IPS-15b (cell line): Measurements from ENCODE around the gene MSL2.
"Not testable (repeated sequence)": the region's sequence is repeated elsewhere in the genome, so short reads cannot be mapped to it uniquely, and the experiment has no call there.

ENCODE experiments used
- H3K27me3 ChIP-seq: one replicate; pipeline ENCODE4 v1.6.1; 2013; ENCODE audit warnings: low read length; ENCODE audit not compliant: control insufficient read depth, insufficient read depth
- H3K36me3 ChIP-seq: one replicate; pipeline ENCODE4 v1.6.1; 2013; ENCODE audit warnings: low read length; ENCODE audit not compliant: control insufficient read depth, insufficient read depth
- H3K4me1 ChIP-seq: one replicate; pipeline ENCODE4 v1.6.1; 2013; ENCODE audit warnings: mild to moderate bottlenecking, low read length; ENCODE audit not compliant: control insufficient read depth, insufficient read depth
- H3K4me3 ChIP-seq: one replicate; pipeline ENCODE4 v1.5.1; 2013; ENCODE audit warnings: low read depth, low read length
- H3K9ac ChIP-seq: one replicate; pipeline ENCODE4 v1.6.1; 2013; ENCODE audit warnings: low read depth, mild to moderate bottlenecking, low read length
- H3K9me3 ChIP-seq: one replicate; pipeline ENCODE4 v1.6.1; 2013; ENCODE audit warnings: mild to moderate bottlenecking, low read length; ENCODE audit not compliant: control insufficient read depth, insufficient read depth

MSL2 gene

DNA sequence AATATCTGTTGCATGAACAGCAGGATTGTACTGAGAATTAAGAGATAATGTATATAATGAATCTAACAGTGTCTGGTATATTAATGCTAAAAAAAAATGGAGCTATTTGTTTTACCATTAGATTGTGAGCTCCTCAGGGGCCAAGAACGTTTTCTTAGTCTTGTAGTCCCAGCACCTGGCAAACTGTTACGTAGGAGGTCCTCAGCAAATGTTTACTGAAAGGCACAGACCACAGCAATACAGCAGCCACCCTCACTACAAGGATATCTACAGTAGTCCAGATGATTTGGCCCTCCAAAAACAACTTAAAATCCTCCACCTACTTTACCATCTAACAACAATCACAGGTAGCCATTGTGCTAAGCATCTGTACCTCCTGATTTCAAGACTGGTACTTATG lies 59.7 kb downstream of the MSL2 start:
- Histone ChIP-seq H3K36me3 (no peaks in the 10 kb centered on the region), H3K4me3 (no peak overlapping the region), H3K9me3 (no peaks in the 10 kb centered on the region), H3K4me1 (no peaks in the 10 kb centered on the region), H3K9ac (no peak overlapping the region), H3K27me3 (peaks cover 6% of the 10 kb centered on the region)

GRCh38 chr3:136135039-136135802 lies 60.9 kb downstream of the MSL2 start:
- Histone ChIP-seq H3K9me3 (no peaks in the 10 kb centered on the region), H3K9ac (no peak overlapping the region), H3K36me3 (no peaks in the 10 kb centered on the region), H3K27me3 (no peaks in the 10 kb centered on the region), H3K4me1 (no peaks in the 10 kb centered on the region), H3K4me3 (no peak overlapping the region)

GRCh38 chr3:136134091-136134490 lies 62.0 kb downstream of the MSL2 start:
- no peak overlapping the region for H3K9ac ChIP-seq
- H3K4me3 ChIP-seq: no peak overlapping the region
- no peaks in the 10 kb centered on the region for H3K4me1 ChIP-seq
- H3K9me3 ChIP-seq: no peaks in the 10 kb centered on the region
- H3K27me3 ChIP-seq: no peaks in the 10 kb centered on the region
- H3K36me3 ChIP-seq: no peaks in the 10 kb centered on the region

GRCh38 chr3:136131647-136132046 lies 64.5 kb downstream of the MSL2 start:
- H3K9ac ChIP-seq, H3K9me3 ChIP-seq, H3K27me3 ChIP-seq, H3K4me3 ChIP-seq, H3K4me1 ChIP-seq, H3K36me3 ChIP-seq: not testable (repeated sequence)

GRCh38 chr3:136122006-136122405 lies 74.1 kb downstream of the MSL2 start:
- Histone ChIP-seq H3K4me3 (no peak overlapping the region), H3K9ac (no peak overlapping the region), H3K36me3 (no peaks in the 10 kb centered on the region), H3K4me1 (no peaks in the 10 kb centered on the region), H3K9me3 (no peaks in the 10 kb centered on the region), H3K27me3 (no peaks in the 10 kb centered on the region)

DNA sequence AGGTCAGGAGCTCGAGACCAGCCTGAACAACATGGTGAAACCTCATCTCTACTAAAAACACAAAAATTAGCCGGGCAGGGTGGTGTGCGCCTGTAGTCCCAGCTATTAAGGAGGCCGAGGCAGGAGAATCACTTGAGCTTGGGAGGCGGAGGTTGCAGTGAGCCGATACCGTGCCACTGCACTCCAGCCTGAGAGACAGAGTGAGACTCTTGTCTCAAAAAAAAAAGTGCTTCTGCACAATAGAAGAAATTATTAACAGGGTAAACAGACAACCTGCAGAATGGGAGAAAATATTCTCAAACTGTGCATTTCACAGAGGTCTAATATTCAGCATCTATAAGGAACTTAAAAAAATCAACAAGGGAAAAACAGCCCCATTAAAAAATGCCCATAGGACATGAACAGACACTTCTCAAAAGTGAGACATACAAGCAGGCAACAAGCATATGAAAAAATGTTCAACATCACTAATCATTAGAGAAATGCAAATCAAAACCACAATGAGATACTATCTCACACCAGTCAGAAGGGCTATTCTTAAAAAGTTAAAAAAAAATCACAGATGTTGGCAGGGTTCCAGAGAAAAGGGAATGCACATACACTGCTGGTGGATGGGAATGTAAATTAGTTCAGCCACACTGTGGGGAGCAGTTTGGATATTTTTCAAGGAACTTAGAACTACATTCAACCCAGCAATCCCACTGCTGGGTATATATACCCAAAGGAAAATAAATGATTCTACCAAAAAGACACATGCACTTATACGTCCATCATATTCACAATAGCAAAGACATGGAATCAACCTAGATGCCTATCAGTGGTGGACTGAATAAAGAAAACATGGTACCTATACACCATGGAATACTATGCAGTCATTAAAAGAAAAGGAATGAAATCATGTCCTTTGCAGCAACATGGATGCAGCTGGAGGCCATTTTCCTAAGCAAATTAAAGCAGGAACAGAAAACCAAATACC lies 75.5 kb downstream of the MSL2 start:
- Histone ChIP-seq H3K4me3 (no peak overlapping the region), H3K9ac (no peak overlapping the region), H3K9me3 (no peaks in the 10 kb centered on the region), H3K27me3 (no peaks in the 10 kb centered on the region), H3K36me3 (no peaks in the 10 kb centered on the region), H3K4me1 (no peaks in the 10 kb centered on the region)

GRCh38 chr3:136119783-136120182 lies 76.4 kb downstream of the MSL2 start:
- H3K4me1 ChIP-seq, H3K36me3 ChIP-seq, H3K27me3 ChIP-seq, H3K9ac ChIP-seq, H3K4me3 ChIP-seq, H3K9me3 ChIP-seq: not testable (repeated sequence)

- not testable (repeated sequence) for H3K4me3 ChIP-seq, H3K9ac ChIP-seq, H3K9me3 ChIP-seq, H3K27me3 ChIP-seq, H3K4me1 ChIP-seq, H3K36me3 ChIP-seq
Observed at GRCh38 chr3:136119332-136119731, 76.8 kb downstream of the MSL2 start.

DNA sequence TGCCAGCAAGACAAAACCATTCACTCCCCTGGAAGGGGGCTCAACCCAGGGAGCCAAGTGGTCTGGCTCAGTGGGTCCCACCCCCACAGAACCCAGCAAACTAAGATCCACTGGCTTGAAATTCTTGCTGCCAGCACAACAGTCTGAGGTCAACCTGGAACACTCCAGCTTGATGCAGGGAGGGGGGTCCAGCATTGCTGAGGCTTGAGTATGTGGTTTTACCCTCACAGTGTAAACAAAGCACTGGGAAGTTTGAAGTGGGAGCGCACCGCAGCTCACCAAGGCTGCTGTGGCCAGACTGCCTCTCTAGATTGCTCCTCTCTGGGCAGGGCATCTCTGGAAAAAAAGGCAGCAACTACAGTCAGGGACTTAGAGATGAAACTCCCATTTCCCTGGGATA lies 81.7 kb downstream of the MSL2 start:
- no peak overlapping the region for H3K9ac ChIP-seq
- H3K9me3 ChIP-seq: no peaks in the 10 kb centered on the region
- H3K4me3 ChIP-seq: no peak overlapping the region
- no peaks in the 10 kb centered on the region for H3K36me3 ChIP-seq
- no peaks in the 10 kb centered on the region for H3K4me1 ChIP-seq
- H3K27me3 ChIP-seq: no peaks in the 10 kb centered on the region

- Histone ChIP-seq H3K36me3 (no peaks in the 10 kb centered on the region), H3K4me1 (no peaks in the 10 kb centered on the region), H3K4me3 (no peak overlapping the region), H3K9me3 (no peaks in the 10 kb centered on the region), H3K27me3 (no peaks in the 10 kb centered on the region), H3K9ac (no peak overlapping the region)
Observed at GRCh38 chr3:136110481-136110880, 85.7 kb downstream of the MSL2 start.

- no peak overlapping the region for H3K9ac ChIP-seq
- H3K36me3 ChIP-seq: no peaks in the 10 kb centered on the region
- no peaks in the 10 kb centered on the region for H3K9me3 ChIP-seq
- H3K4me1 ChIP-seq: no peaks in the 10 kb centered on the region
- H3K4me3 ChIP-seq: no peak overlapping the region
- H3K27me3 ChIP-seq: no peaks in the 10 kb centered on the region
Observed at GRCh38 chr3:136109499-136109898, 86.6 kb downstream of the MSL2 start.

- no peak overlapping the region for H3K4me3 ChIP-seq
- no peaks in the 10 kb centered on the region for H3K27me3 ChIP-seq
- H3K9ac ChIP-seq: no peak overlapping the region
- no peaks in the 10 kb centered on the region for H3K4me1 ChIP-seq
- no peaks in the 10 kb centered on the region for H3K36me3 ChIP-seq
- H3K9me3 ChIP-seq: no peaks in the 10 kb centered on the region
Observed at GRCh38 chr3:136106101-136106500, 90.0 kb downstream of the MSL2 start.
